AG10803 (cell line): ENCODE data around the gene CEACAM18.
"Not testable (repeated sequence)": the region's sequence is repeated elsewhere in the genome, so short reads cannot be mapped to it uniquely, and the experiment has no call there.

Experiments used
- DNase-seq: peaks from one replicate; pipeline ENCODE4 v3.0.0; 2010; ENCODE audit warnings: low read depth
- H3K4me3 ChIP-seq: 2 replicates; pipeline ENCODE4 v1.5.1; 2011; ENCODE audit warnings: mild to moderate bottlenecking, low read length, control low read depth
- TF ChIP-seq, protein P1 (sequence below): conservative IDR thresholded peaks from 2 replicates; pipeline ENCODE4 v1.5.1; 2011; ENCODE audit warnings: mild to moderate bottlenecking, low read length, control low read depth, inconsistent platforms

Gene CEACAM18

DNA sequence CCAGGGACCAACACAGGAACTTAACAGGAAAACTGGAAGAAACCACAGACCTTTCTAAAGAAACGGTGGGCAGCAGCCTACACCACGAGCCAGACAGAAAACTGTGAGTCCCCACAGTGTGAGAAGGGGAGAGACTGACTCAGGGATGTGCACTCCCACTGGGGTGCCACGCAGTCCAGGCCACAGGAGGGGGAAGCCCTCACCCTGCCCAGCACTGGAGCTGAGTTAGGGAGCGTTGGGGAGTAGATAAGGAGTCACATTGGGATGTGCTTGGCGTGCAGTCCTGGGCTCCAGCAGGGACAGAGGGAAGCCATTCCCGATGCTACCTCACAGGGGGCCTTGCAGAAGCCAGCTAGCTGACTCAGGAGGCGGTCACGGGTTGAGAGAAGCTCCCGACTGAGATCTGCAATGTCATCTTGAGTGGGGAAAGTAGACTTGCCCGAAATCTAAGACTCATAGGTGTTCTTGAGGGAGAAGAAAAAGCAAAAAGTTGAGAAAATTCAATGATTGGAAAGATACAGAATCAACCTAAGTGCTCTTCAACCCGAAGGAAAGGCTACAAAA lies 37.4 kb upstream of the CEACAM18 start:
- no peak overlapping the region for H3K4me3 ChIP-seq
- TF ChIP-seq, protein P1, sequence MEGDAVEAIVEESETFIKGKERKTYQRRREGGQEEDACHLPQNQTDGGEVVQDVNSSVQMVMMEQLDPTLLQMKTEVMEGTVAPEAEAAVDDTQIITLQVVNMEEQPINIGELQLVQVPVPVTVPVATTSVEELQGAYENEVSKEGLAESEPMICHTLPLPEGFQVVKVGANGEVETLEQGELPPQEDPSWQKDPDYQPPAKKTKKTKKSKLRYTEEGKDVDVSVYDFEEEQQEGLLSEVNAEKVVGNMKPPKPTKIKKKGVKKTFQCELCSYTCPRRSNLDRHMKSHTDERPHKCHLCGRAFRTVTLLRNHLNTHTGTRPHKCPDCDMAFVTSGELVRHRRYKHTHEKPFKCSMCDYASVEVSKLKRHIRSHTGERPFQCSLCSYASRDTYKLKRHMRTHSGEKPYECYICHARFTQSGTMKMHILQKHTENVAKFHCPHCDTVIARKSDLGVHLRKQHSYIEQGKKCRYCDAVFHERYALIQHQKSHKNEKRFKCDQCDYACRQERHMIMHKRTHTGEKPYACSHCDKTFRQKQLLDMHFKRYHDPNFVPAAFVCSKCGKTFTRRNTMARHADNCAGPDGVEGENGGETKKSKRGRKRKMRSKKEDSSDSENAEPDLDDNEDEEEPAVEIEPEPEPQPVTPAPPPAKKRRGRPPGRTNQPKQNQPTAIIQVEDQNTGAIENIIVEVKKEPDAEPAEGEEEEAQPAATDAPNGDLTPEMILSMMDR: no peak
- DNase-seq: no peak

DNA sequence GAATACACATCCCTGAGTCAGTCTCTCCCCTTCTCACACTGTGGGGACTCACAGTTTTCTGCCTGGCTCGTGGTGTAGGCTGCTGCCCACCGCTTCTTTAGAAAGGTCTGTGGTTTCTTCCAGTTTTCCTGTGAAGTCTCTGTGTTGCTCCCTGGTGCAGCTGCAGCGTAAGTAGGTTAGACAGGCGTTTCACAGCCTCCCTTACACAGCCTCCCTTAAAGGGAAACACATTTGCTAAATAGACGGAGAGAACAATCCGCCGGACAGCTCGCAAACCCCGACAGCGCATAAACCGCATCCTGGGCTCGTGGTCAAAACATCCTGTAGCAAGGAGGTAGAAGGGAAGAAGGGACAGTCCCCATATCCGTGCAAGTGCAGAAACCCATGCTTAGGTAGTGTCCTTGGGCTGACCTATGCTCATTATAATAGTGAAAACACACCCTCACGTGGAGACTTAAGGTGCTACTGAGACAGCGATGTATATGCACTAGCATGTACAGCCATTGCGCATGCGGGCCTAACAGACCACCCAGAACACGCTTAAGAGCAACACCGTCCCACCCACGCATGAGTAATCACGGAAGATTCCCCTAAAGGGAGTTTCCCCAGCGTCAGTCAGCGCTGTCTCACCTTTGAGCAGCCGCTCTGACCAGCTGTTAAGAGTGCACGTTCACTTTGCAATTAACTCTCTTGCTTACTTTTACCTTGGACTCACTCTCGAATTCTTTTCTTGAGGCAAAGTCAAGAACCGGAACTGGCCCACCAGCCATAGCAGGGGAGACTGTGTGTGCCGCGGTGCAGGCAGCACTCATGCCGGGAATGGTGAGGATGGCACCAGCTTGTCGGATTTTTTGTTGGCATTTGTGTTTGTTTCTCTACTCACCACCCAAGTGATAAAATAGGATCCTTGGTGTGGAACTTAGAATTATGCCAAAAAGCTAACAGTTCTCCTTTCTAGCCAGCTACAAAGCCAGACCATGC lies 36.6 kb upstream of the CEACAM18 start:
- no peak overlapping the region for H3K4me3 ChIP-seq
- TF ChIP-seq, protein P1: no peak
- DNase-seq: no peak

GRCh38 chr19:51447510-51447909 lies 30.8 kb upstream of the CEACAM18 start:
- DNase-seq, H3K4me3 ChIP-seq: not testable (repeated sequence)

- TF ChIP-seq, protein P1: no peak
- H3K4me3 ChIP-seq: no peak overlapping the region
- no peak for DNase-seq
These were observed 30.3 kb upstream of the CEACAM18 start for GRCh38 chr19:51448011-51448410.

DNA sequence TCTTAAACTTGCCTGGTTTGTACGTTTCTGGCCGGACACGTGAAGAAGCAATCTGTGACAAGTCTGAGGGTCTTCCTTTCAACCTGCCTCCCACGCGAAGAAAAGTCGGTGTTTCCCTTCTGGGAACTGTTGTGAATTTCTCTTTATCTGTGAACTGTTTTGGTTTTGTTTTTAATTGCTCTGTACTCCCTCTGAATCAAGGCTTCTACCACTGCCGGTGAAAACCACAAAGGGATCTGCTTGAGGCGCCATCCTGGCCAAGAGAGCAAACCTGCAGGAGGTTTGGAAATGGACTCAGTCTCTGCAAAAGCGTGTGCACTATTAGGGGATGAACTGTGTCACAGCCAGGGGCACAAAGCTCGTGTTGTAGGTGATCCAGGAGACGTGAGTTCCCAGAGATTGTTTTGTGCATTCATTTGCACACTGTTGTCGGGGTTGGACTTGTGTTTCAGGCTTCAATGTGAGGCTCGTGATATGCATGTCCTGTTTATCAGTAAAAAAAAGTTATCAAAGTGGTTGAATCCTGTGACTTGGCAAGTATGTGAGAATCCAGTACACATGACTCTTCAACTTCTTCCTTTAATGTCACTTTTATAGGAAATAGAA lies 29.8 kb upstream of the CEACAM18 start:
- TF ChIP-seq, protein P1: no peak
- no peak for DNase-seq
- H3K4me3 ChIP-seq: no peak overlapping the region

GRCh38 chr19:51450730-51451307 lies 27.5 kb upstream of the CEACAM18 start:
- TF ChIP-seq, protein P1: no peak
- no peak overlapping the region for H3K4me3 ChIP-seq
- DNase-seq: no peak

DNA sequence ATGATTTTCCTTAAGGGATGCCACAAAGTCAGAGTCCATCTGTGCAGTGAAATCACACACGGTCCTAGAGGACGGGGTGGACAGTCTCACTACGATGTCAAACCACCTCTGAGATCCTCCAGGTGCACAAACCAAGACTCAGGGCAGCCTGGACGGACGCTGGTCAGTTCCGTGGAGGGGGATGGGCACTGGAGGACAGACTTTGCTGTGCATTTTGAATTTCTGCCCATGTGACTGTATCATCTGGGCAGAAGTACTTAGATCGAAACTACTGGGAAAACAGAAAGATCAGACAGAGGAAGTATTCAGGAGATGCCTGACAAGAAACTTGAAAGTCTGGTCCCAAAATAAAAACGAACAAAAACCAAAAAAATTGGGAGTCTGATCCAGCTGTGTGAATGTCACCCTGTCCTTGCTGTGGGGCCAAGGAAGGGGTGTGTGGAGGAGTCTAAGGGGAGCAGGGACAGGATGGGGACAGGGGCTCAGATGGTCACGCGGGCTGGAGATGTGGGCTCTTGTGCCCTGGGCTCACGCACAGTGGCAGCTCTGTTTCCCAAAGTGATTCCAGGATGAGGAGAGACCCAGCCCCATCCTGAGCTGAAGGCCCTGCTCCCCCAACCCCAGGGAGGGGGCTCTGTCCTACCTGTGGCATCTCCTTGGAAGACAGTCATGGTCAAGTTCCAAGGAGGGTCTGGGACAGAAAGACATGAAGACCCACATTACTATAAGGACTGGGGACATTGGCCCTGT lies 21.6 kb upstream of the CEACAM18 start:
- TF ChIP-seq, protein P1: no peak
- no peak for DNase-seq
- no peak overlapping the region for H3K4me3 ChIP-seq
